GOT3 (cell line): ENCODE data around the gene CLRN1.
"Not testable (repeated sequence)": the region's sequence is repeated elsewhere in the genome, so short reads cannot be mapped to it uniquely, and the experiment has no call there.

ENCODE experiments used
- DNase-seq: peaks from one replicate; lab custom pipeline; 2025; ENCODE audit warnings: mixed read lengths; lab: John Stamatoyannopoulos, UW

The CLRN1 gene, protein sequence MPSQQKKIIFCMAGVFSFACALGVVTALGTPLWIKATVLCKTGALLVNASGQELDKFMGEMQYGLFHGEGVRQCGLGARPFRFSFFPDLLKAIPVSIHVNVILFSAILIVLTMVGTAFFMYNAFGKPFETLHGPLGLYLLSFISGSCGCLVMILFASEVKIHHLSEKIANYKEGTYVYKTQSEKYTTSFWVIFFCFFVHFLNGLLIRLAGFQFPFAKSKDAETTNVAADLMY

DNA sequence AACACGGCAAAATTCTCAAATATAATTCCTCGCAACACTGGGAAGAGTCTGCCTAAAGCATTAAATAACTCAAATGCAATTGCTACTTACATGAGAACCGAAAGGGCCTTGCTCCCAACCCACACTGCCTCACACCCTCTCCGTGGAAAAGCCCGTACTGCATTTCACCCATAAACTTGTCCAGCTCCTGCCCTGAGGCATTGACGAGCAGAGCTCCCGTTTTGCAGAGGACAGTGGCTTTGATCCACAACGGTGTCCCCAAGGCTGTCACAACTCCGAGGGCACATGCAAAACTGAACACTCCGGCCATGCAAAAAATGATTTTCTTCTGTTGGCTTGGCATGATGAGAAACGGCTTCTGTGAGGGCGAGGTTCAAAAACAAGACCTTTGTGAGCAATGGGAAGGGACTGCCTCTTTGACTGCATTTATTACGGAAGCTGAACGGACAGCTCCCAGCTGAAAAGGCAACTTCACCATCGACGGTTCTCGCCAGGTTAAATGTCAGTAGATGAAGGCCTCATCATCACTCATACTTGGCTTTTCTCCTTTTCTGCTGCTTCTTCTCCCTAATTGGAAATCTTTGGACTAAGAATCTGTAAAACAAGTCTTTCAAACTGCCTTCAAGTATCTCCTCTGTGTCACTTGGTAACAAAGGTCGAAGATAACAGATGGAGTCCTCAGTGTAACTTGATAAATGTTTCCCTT lies at the start of gene CLRN1:
TSS of gene CLRN1 (minus strand) at position 362 of the 706 bp plus-strand sequence. CDS start at position 343, 19 bp downstream.
- DNase-seq, result no peak

DNA sequence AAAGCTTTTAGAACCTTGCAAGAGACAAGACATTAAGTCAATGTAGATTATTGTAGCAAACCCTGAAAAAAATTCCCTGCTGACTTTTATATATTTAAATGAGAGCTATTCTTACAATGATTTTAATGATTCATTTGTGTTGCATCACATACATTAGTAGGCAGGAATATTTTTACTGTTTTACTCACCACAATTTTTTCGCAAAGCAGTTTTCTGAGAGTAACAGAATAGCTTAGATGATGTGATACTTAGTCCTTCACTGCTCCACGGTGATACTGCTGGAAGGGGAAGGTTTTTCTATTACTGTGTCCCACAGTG lies 43.9 kb upstream of the CLRN1 start:
- no peak for DNase-seq

DNA sequence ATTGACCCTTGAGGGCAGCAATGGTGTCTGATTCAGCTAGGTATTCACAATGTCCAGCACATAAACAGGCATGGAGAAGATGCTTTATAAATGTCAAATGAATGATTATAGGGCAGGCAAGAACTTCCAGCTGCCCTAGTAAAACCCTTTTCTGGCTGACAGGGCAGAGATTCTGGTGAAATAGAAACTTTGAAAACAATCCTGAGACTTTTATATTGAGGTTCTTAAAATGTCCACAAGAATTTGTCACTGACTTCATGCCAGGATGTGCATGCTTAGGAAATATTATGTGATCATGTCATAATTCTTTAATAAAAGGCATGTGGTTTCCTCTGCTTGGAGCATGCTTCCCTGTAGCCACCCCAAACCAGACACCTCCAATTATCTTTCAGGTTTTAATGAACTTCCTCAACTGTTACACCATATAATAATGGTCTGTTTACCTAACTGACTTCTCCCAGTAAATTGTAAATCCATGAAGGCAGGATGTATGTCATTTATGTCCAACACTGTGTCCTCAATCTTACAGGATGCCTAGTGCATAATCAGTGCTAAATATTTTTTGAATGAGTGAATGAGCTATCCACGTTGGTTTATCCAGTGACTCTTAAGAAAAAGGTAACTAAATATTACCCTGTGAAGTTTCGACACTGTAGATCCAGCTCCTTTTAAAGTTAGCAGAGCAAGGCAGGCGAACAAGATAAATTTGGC lies 43.4 kb upstream of the CLRN1 start:
- no peak for DNase-seq

DNA sequence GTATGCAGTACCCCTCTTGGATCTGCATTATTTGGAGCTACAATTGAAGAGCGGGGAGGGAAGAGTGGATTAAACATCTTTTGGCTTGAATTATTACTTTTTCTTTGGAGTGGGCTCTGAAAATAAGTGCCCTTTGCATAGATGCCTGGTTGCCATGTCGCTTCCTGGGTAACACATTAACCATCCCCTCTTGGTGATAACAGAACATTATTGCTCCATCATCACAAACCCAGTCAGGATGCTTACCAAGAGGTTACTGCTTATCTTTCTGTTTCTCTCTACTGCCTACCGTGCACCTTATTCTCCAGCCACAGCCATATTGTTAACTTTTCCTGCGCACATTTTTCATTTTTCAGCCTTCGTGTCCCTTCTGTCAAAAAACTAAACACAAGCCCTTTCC lies 42.7 kb upstream of the CLRN1 start:
- no peak for DNase-seq

DNA sequence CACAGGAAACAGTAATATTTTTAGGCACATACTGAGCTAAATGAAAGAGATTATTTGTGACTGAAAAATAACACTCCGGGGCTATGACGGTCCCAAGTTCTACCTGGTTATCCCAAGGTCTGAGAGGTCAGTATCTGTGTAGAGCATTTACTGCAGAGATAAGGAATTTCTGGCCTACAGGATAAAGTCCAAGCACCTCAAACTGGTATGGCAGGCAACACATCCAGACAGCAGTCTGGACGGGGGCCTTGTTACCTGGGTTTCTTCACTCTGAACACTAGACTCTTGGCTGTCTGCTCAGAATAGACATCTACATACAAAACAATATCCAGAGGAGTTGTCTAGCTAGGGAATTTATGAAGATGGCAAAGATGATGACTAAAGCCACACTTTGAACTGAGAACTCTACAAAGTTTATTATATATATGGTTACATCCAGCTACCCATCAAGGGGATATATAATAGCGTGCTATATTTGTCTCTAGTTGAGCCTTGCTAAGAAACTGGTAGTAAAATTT lies 42.0 kb upstream of the CLRN1 start:
- no peak for DNase-seq

DNA sequence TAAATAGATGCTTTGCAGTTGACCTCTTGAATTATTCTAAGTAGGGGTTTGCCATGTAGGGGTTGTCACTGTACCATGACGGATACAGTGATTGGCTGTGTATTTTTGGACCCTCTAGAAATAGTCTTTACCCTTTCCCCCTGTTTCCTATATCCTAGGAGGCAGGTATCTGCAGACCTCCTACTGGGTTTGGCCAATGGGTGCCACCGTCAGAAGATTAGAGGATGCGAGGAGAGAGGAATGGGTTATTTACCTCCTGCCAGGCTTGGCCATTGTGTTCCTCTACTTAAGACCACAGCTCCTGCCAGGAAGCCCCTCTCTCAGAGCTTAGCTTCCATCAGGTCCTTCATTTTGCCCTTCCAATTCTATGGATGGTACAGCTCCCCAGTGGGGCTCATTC lies 40.2 kb upstream of the CLRN1 start:
- DNase-seq, result no peak

DNA sequence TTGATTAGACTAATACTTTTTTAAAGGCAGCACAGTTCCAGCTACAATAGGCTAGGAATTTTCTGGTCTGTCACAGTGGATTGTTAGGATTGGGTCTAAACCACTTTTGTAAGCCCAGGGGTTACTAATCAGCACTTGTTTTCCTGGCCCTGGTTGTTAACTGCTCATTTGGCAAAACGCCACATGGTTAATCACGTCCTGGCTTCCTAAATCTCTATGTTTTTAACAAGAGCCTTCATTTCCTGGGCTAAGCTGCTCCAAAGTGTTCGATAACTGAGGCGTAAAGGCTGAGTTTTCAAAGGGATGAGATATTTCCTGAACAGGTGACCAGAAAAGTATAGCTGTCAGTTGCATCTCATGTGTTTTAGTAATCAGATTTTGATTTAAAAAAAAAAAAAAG lies 38.9 kb upstream of the CLRN1 start:
- no peak for DNase-seq

DNA sequence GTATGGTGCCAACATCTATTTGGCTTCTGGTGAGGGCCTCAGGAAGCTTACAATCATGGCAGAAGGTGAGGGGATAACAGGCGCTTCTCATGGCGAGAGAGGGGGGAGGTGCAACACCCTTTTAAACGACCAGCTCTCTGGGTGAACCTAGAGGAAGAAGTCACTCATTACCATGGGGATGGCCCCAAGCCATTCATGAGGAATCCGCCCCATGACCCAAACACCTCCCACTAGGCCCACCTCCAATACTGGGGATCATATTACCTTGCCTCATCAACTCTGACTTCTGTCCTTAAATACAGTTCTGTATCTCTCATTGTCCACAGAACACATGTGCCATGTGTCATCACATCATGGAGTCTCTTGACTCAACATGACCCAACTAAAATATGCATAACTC lies 37.5 kb upstream of the CLRN1 start:
- no peak for DNase-seq

DNA sequence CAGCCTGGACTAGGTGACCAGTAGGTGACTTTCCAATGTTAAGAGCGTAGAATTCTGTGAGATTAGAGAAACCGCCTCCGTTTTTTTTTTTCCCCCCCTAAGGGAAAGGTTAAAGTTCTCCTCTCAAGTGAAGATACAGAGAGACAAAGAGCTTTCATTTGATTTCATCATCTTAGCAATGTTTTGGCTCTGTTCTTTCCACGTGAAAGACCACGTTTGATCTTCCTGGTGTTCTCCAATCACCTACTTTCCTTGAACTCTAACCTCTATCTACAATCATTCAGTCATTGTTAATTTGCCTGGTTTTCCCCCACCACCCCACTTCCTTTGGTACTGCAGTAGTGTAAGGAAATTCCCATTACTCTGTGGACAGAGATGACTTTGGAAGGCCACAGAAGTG lies 36.9 kb upstream of the CLRN1 start:
- DNase-seq, result no peak

DNA sequence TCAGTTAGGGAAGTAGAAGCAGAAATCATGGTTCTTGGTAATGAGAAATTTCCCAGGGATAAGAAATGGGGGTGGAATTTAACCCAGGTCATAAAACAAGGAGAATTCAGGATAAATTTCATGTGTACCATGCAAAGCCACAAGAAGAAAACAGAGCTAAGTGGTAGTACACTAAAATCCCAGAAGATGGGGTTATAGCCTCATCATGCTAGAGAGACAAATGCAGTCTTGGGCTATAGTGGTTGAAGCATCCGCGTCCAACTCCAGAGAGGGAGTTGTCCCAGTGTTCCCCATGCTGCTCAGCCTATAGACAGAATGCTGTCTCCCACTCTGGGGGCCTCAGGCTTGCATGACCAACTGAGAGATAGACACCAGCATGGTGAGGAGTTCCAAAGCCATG lies 36.2 kb upstream of the CLRN1 start:
- no peak for DNase-seq

DNA sequence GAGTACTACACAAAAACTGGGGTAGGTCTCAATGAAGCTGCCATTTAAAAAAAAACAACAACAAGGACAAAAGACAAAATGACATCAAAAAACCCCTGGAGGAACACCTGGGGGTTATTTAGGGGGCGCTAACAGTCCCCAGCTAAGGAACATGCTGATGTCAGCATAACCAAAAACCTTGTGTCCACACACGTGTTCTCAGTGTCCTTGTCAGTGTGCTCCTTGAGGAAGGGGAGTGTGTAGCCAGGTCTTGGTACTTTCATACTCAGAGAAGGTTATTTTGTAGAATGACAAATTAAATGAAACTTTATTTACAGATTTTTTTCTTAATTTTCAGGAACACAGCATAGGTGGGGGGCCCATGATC lies 31.2 kb upstream of the CLRN1 start:
- DNase-seq, result no peak

DNA sequence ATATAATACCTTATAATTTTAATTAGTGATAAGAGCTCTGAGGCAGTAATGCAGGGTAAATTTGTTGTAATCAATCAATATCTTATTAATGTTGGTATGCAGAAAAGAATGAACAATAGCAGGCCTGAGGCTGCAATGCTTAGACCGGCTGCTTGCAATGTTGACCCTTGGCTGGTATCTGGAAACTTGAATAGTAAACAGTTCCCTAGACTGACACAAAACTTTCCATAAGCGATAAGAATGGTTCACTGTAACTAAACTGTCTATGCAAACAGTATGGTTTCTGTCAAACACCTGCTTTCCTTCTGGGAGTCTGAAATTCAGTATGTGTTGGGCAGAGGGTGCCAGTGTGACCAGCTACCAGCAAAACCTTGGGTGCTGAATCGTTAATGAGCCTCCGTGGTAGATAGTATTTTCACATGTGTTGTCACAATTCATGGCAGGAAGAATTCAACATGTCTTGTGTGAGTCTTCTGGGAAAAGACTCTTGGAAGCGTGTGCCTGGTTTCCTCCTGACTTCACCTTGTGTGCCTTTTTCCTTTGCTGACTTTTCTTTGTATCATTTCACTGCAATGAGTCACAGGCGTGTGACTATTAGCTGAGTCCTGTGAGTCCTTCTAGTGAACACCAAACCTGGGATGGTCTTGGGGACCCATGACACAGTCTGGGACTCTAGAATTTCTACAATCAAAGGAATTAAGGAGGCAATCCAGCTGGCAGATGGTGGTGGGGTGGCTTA lies 30.7 kb upstream of the CLRN1 start:
- DNase-seq, result no peak

DNA sequence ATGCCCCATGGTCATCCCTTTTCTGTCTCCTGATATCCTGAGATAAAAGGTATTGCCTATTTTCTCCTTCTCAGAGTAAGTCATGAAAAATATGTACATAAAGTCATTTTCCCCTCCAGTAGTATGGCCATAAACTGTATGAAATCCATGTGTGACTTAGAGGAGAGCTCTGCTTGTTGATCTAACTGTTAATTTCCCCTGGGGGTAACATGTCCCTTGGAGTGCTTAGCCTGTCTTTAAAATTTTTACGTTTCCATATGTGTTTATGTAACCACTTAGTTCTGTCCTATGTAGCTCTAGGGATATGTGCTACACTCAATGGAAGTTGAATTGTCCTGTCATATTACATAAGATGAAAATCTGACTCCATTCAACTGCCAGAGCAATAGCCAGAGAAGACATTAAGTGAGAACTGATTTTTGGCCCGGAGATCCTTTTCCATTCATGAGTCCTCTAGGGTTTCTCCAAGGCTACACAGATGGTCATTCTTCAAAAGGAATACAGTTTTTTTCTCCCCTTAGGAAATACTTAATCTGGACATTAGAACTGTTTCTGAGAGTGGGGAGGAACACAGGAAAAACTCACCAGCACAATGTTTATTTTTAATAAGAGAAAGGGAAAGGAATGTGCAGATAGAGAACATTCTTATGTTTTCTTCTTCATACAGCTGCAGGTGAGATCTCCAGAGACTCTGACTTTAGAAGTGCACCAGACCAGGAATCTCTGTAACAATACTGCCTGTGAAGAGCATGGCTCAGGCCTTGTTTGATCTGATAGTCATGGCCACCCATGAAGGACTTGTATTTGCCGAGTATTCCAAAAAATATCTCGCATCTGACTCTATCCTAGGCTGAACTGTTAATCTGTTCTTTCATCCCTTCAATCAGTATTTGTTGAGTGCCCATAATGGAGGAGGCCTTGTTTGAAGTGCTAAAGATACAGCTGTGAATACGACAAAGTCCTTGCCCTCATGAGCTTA lies 29.8 kb upstream of the CLRN1 start:
- DNase-seq, result no peak

DNA sequence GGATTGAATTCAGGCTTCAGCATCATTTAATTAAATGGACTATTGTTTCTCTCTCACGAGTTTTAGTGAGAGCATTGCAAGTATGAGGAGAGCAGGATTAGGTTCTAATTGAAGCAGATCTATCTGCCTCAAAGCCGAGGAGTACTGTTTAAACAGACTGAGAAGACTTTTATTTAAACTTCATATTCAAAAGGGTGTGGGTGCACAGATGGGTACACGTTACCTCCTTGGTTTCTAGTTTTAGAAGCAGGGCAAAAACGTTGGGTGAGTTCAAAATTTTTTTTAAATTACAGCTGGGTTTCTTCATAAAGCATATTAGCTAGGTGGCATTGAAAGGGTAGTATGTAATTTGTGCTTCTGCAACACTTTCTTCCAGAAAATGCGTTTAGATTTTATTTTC lies 26.5 kb upstream of the CLRN1 start:
- no peak for DNase-seq

DNA sequence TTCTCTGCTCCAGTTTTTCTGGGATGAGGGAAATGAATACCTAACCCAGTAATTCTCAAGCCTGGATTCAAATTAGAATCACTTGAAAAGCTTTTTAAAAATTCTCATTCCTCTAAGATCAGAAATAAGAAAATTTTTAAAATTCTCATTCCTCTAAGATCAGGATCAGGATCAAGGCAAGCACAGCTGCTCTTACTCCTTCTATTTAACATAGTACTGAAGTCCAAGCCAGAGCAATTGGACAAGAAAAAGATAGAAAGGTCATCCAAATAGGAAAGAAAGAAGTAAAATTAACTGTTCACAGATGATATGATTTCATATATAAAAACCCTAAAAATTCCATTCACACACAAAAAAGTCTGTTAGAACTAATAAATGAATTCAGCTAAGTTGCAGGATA lies 24.2 kb upstream of the CLRN1 start:
- DNase-seq, result no peak

DNA sequence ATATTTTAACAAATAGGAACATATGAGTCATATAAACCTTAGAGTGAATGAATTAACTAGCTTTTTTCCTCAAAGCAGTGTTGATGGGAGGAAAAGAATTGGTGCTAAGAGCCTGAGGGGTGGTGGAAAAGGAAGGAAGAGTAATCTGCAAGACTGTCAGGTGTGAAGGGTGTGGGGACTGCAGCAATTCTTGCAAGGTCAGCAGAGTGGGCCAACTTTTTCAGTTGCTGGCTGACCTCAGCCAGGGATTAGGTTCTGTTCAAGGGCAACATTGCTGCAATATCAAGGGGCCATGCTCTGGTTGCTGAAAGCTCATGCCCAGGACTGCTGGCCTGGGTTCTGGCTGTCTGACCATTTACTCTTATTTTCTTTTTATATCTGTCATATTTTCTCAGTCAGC lies 23.0 kb upstream of the CLRN1 start:
- DNase-seq, result no peak

DNA sequence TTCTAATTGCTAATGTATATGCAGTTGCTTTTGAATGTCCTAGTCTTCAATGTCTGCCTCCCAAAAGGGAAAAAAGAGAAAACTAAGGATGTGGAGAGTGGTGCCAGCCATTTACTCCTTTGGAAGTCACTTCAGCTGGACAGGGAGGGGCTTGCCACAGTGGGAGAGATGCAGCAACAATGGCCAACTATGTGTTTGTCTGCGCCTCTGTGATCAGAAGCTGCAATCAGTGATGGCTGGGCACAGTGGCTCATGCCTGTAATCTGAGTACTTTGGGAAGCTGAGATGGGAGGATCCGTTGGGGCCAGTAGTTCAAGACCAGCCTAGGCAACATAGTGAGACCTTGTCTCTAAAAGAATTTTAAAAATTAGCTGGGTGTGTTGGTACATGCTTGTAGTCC lies 16.7 kb upstream of the CLRN1 start:
- DNase-seq, result no peak

DNA sequence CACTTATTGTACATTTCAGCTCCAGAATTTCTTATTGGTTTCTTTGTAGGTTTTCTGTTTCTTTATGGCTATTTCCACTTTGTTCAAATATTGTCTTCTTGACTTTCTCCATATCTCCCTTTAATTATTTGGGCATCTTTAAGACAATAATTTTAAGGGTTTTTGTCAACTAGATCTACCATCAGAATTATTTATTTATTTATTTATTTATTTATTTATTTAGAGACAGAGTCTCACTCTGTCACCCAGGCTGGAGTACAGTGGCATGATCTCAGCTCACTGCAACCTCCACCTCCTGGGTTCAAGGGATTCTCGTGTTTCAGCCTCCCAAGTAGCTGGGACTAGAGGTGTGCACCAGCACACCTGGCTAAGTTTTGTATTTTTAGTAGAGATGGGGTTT lies 15.9 kb upstream of the CLRN1 start:
- DNase-seq, result not testable (repeated sequence)

DNA sequence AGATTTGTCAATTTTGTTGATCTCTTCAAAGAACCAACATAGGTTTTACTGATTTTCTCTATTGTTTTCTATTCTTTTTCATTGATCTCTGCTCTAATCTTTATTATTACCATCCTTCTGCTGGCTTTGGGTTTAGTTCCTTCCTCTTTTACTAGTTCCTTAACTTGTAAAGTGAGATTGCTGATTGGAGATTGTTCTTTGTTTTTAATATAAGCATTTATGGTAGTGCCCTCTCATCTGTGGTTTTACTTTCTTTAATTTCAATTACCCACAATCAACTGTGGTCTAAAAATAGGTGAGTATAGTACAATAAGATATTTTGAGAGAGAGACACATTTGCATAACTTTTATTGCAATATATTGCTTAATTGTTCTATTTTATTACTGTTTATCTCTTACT lies 13.2 kb upstream of the CLRN1 start:
- no peak for DNase-seq

DNA sequence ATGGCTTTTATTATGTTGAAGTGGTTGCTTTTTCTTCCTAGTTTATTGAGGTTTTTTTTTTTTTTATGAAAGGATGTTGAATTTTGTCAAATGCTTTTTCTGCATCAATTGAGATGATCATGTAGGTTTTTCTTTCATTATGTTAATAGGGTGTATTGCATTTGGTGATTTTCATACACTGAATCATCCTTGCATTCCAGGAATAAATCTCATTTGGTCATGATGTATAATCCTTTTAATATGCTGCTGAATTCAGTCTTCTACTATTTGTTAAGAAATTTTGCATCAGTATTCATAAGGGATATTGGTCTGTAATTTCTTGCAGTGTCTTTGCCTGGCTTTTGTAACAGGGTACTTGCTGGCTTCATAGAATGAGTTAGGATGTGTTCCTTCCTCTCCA lies 11.5 kb upstream of the CLRN1 start:
- DNase-seq, result no peak

DNA sequence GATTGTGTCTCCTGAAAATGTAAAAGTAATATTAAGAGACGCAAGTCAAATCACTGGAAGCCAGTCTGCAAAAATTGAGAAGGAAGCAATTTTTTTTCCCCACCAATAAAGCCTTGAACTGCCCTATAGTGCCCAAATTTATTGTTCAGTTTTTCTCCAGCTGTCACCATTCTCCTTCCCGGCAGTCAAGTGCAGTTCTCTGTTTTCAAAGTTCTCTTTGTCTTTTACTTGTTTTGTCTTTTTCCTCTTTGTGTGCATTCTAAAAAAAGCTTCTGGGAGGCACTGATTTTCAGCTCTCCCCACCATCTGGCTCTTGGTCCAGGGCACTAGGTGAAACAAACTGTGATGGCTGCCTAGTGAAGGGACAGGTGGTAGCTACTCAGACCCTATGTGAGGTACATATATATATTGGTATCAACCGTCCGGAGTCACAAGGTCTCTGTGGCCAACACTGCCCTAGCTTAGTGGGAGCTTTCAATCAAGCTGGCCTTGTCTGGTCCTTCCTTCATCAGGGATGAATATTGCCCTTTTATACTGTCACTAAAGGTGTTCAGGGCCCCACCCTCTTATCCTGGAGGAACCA lies 6.1 kb upstream of the CLRN1 start:
- DNase-seq, result no peak
